Nephron (organoid): ENCODE data around the gene KCNJ16.

Experiments
- H3K27ac Mint-ChIP-seq, 3 experiments: 2 replicates each; pipeline ENCODE4 v1.8.0; 2020; ENCODE audit warnings: mixed read lengths in 3 of 3, mild to moderate bottlenecking in 2 of 3, moderate library complexity in 1 of 3
- H3K27me3 Mint-ChIP-seq: 2 replicates; pipeline ENCODE4 v1.8.0; 2021; ENCODE audit warnings: low read depth, mild to moderate bottlenecking, moderate library complexity, mixed read lengths
- H3K36me3 Mint-ChIP-seq: 2 replicates; pipeline ENCODE4 v1.8.0; 2020; ENCODE audit warnings: low read depth, mixed read lengths
- H3K4me1 Mint-ChIP-seq: 2 replicates; pipeline ENCODE4 v1.8.0; 2020; ENCODE audit warnings: mixed read lengths
- H3K4me3 Mint-ChIP-seq, 3 experiments: 2 replicates each; pipeline ENCODE4 v1.8.0; 2020; ENCODE audit warnings: mild to moderate bottlenecking in 3 of 3, mixed read lengths in 3 of 3, moderate library complexity in 2 of 3
- H3K9me3 Mint-ChIP-seq: 2 replicates; pipeline ENCODE4 v1.8.0; 2020; ENCODE audit warnings: mixed read lengths
- TF ChIP-seq, protein P1 (sequence below), 3 experiments: fragments of 200-600 bp; sonication (generic); IDR thresholded peaks; one replicate each; pipeline ENCODE4 v1.5.0; 2021; ENCODE audit warnings: antibody characterized with exemption in 3 of 3; ENCODE audit not compliant: unreplicated experiment in 3 of 3

Gene KCNJ16

DNA sequence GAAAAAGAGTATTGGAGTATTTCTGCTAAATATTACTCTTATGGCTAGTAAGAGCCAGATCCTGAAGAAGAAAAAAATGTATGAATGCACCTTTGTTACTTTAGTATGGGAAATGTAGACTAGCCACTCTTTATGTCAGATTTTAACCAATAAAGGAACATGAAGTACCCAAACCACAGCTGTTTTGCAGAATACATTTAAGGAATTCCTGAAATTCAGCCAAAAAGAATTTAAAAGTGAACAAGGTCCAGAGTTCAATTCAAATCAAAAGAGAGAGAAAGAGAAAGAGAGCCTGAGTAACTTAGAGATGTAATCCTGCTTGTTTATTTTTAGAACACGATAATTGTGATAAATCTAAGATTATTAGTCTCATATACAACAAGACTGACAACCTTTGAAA, 1.2 kb downstream of the KCNJ16 start:
- H3K4me1 Mint-ChIP-seq = peaks cover 56% of the 10 kb centered on the region
- H3K27me3 Mint-ChIP-seq = no peaks in the 10 kb centered on the region
- peaks cover 5% of the 10 kb centered on the region for H3K36me3 Mint-ChIP-seq
- peak overlapping the region; percentile 73 to 80 (median 77) for H3K4me3 Mint-ChIP-seq
- peak overlapping the region; percentile 56 to 93 (median 83) for H3K27ac Mint-ChIP-seq
- TF ChIP-seq, protein P1, sequence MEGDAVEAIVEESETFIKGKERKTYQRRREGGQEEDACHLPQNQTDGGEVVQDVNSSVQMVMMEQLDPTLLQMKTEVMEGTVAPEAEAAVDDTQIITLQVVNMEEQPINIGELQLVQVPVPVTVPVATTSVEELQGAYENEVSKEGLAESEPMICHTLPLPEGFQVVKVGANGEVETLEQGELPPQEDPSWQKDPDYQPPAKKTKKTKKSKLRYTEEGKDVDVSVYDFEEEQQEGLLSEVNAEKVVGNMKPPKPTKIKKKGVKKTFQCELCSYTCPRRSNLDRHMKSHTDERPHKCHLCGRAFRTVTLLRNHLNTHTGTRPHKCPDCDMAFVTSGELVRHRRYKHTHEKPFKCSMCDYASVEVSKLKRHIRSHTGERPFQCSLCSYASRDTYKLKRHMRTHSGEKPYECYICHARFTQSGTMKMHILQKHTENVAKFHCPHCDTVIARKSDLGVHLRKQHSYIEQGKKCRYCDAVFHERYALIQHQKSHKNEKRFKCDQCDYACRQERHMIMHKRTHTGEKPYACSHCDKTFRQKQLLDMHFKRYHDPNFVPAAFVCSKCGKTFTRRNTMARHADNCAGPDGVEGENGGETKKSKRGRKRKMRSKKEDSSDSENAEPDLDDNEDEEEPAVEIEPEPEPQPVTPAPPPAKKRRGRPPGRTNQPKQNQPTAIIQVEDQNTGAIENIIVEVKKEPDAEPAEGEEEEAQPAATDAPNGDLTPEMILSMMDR (IDR thresholded peaks at IDR 0.05; ENCODE audit: unreplicated experiment in 3 of 3) = no peak
- no peaks in the 10 kb centered on the region for H3K9me3 Mint-ChIP-seq

DNA sequence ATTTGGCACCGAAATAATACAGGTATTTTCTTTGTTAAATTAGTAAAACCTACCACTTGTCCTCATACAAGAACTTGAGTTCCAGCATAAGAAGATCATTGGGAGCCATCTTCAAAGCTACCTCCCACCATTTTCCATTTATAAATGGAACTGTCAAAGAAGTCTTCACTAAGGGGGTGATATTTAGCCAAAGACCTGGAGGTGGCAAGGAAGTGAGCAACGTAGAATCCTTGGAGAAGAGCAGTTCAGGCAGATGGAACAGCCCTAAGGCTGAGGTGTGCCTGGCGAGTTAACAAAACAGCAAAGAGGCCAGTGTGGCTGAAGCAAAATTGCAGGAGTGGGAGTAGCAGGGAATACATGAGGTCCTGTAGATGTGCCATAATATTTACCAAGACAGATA, 1.8 kb downstream of the KCNJ16 start:
- peaks cover 5% of the 10 kb centered on the region for H3K36me3 Mint-ChIP-seq
- peak overlapping the region; percentile 48 to 93 (median 83) for H3K27ac Mint-ChIP-seq
- TF ChIP-seq, protein P1 (IDR thresholded peaks at IDR 0.05; ENCODE audit: unreplicated experiment in 3 of 3) = no peak
- peaks cover 52% of the 10 kb centered on the region for H3K4me1 Mint-ChIP-seq
- peak overlapping the region; percentile 44 to 73 (median 47) for H3K4me3 Mint-ChIP-seq
- H3K9me3 Mint-ChIP-seq = no peaks in the 10 kb centered on the region
- no peaks in the 10 kb centered on the region for H3K27me3 Mint-ChIP-seq

DNA sequence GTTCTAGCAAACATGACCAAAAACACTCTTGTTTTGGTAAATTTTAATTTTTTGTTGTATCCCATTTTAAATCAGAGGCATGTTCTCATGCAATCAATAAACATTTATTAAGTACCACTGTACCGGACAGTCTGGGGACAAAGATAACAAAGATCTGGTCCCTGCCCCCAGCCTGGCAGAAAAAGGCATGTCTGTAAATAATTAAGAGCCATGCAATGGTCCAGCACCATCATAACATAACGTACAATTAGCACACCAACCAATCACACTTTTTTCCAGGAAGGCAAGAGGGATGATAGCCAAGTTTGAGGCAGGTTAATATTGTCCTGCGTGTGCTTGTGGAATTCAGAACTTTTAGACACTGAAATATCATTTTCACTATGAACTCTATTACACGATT, 3.5 kb downstream of the KCNJ16 start:
- Mint-ChIP-seq H3K36me3 (peaks cover 5% of the 10 kb centered on the region), H3K4me1 (peaks cover 37% of the 10 kb centered on the region), H3K27ac (peak overlapping the region; percentile 44 to 75 (median 62)), H3K4me3 (peak overlapping the region in 2 of 3 experiments; percentile 22 to 61), H3K27me3 (no peaks in the 10 kb centered on the region), H3K9me3 (no peaks in the 10 kb centered on the region)
- TF ChIP-seq, protein P1 (IDR thresholded peaks at IDR 0.05; ENCODE audit: unreplicated experiment in 3 of 3) = no peak

- no peaks in the 10 kb centered on the region for H3K27me3 Mint-ChIP-seq
- TF ChIP-seq, protein P1 (IDR thresholded peaks at IDR 0.05; ENCODE audit: unreplicated experiment in 3 of 3) = no peak
- H3K9me3 Mint-ChIP-seq = no peaks in the 10 kb centered on the region
- peak overlapping the region in 2 of 3 experiments; percentile 22 to 61 for H3K4me3 Mint-ChIP-seq
- peaks cover 34% of the 10 kb centered on the region for H3K4me1 Mint-ChIP-seq
- H3K36me3 Mint-ChIP-seq = peaks cover 5% of the 10 kb centered on the region
- peak overlapping the region; percentile 44 to 75 (median 62) for H3K27ac Mint-ChIP-seq
Measured at GRCh38 chr17:70078994-70079531, 4.0 kb downstream of the KCNJ16 start.

DNA sequence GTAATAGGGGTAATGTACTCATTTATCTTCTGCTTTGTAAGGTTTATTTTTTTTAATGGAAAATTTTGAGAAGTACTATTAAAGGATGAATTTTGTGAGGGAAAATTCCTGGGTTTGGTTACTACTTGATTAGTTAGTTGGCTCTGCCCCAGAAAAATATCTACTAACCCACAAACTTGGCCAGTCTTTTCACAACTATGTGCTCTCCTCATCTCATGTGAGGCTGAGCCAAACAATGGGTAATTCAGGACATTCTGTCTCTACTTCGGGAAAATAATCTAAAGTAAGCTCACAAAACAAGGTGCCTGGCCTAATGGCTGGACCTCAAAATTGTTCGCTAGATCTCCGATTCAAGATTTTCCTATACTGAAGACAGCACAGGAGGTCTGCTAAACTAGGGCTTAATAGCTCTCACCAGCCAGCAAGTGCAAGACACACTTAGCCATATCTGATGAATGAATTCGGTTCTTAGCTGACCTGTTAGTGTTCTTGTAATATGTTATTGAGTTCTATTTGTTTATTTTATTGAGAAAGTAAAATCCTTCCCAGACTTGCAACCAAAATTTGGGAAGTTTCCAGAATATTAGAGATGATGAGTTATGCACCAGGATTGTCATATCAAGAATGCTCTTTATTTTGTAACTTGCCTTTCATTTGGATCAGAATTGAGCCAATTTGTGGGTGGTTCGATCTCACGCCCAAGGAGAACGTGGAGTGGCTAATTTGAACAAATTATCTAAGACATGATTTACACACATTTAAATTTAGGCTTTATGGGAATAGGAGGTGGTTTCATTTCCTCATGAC, 5.7 kb downstream of the KCNJ16 start:
- Mint-ChIP-seq H3K4me3 (peak overlapping the region in 1 of 3 experiments; percentile 2), H3K27me3 (no peaks in the 10 kb centered on the region), H3K9me3 (no peaks in the 10 kb centered on the region)

More for the DNA sequence above, 5.7 kb downstream of the KCNJ16 start:
- Mint-ChIP-seq H3K27ac (no peak overlapping the region), H3K4me1 (peaks cover 27% of the 10 kb centered on the region), H3K36me3 (peaks cover 10% of the 10 kb centered on the region)
- TF ChIP-seq, protein P1 (IDR thresholded peaks at IDR 0.05; ENCODE audit: unreplicated experiment in 3 of 3) = no peak
